K562 (cell line): Measurements from ENCODE around the gene MCCD1. TPM values are rescaled to one million over a fixed set of nuclear protein-coding genes. Genes with fewer than 3 reads are reported as not detected.

Experiments
- BRCA1 ChIP-seq, 2 experiments: fragments of 450-650 bp in 1 of 2; sonication (generic) in 1 of 2; formaldehyde crosslinking in 1 of 2; IDR thresholded peaks; 2 replicates each; pipeline versions ENCODE4 v1.5.0 to v1.6.1; 2017 to 2020; ENCODE audit warnings: mild to moderate bottlenecking in 1 of 2, missing genetic modification reagents in 1 of 2
- CEBPG ChIP-seq, 3 experiments: fragments of 200-800 bp in 1 of 3; sonication (Bioruptor generic) in 1 of 3; sonication (generic) in 1 of 3; formaldehyde crosslinking in 1 of 3; IDR thresholded peaks in 2 of 3; conservative IDR thresholded peaks in 1 of 3; 2 replicates each; pipeline versions ENCODE4 v1.6.1 to v1.8.0; 2016 to 2022; ENCODE audit warnings: missing compliant biosample characterization in 2 of 3, missing genetic modification characterization in 2 of 3, mild to moderate bottlenecking in 1 of 3, missing genetic modification reagents in 1 of 3
- FOXM1 ChIP-seq, 2 experiments: fragments of 450-650 bp in 1 of 2; sonication (generic) in 1 of 2; formaldehyde crosslinking in 1 of 2; IDR thresholded peaks; 2 replicates each; pipeline versions ENCODE4 v1.6.1 to v1.9.0; 2017 to 2022; ENCODE audit warnings: low read depth in 2 of 2, mild to moderate bottlenecking in 2 of 2, missing genetic modification reagents in 1 of 2, moderate library complexity in 1 of 2
- HDAC3 ChIP-seq: fragments of 450-650 bp; IDR thresholded peaks from 2 replicates; pipeline ENCODE4 v1.6.1; 2018; ENCODE audit warnings: borderline replicate concordance, mild to moderate bottlenecking, moderate library complexity; ENCODE audit not compliant: partially characterized antibody
- HDGF ChIP-seq: fragments of 450-650 bp; IDR thresholded peaks from 2 replicates; pipeline ENCODE4 v1.6.1; 2016
- JUNB ChIP-seq: fragments of 450-650 bp; formaldehyde crosslinking; conservative IDR thresholded peaks from 2 replicates; pipeline ENCODE4 v1.4.0; 2020; ENCODE audit warnings: mild to moderate bottlenecking
- MAFF ChIP-seq: IDR thresholded peaks from 2 replicates; pipeline ENCODE4 v1.6.1; 2012; ENCODE audit warnings: low read length, improper control_type of control experiment
- NR4A1 ChIP-seq, 2 experiments: fragments of 250-450 bp in 1 of 2; fragments of 450-650 bp in 1 of 2; sonication (Bioruptor Pico) in 1 of 2; IDR thresholded peaks; 2 replicates each; pipeline versions ENCODE4 v1.4.0 to v1.6.1; 2016 to 2020; ENCODE audit warnings: mild to moderate bottlenecking in 2 of 2, missing compliant biosample characterization in 1 of 2, missing genetic modification characterization in 1 of 2, moderate library complexity in 1 of 2
- ZNF133 ChIP-seq: fragments of 250-450 bp; sonication (Bioruptor Pico); IDR thresholded peaks from 2 replicates; pipeline ENCODE4 v1.4.0; 2020; ENCODE audit warnings: mild to moderate bottlenecking
- ZNF134 ChIP-seq: fragments of 250-450 bp; sonication (Bioruptor Pico); conservative IDR thresholded peaks from 2 replicates; pipeline ENCODE4 v1.4.0; 2020
- ZNF507 ChIP-seq: conservative IDR thresholded peaks from 2 replicates; pipeline ENCODE4 v1.6.1; 2017; ENCODE audit warnings: missing genetic modification characterization, missing compliant biosample characterization
- ZNF707 ChIP-seq: fragments of 250-450 bp; sonication (Bioruptor Pico); conservative IDR thresholded peaks from 2 replicates; pipeline ENCODE4 v1.8.0; 2022; ENCODE audit warnings: inconsistent platforms, mild to moderate bottlenecking, moderate library complexity
- polyA plus RNA-seq, 8 experiments: library from polyadenylated mRNA; depleted of rRNA in 4 of 8; stranded (reverse) in 5 of 8; unstranded in 3 of 8; fragments of >200 nt; fragmentation: Nextera tagmentation in 2 of 8; fragmentation: Illumina TruSeq in 1 of 8; extraction: Ambion mirVana in 2 of 8; extraction: Trizol in 1 of 8; gene quantifications; 2 replicates each; pipeline versions ENCODE4 v1.2.1 to v1.2.3, GENCODE V29; 2011 to 2014; ENCODE audit warnings: inconsistent platforms in 1 of 8, missing spikeins in 1 of 8
- total RNA-seq, 7 experiments: library from RNA; depleted of rRNA in 6 of 7; stranded (reverse); fragments of >200 nt in 6 of 7; fragmentation: Illumina TruSeq in 2 of 7; extraction: Trizol in 2 of 7; gene quantifications; 2 replicates each; pipeline versions ENCODE4 v1.2.1 to v1.2.3, GENCODE V29; 2011 to 2021; ENCODE audit warnings: low replicate concordance in 1 of 7
- TF ChIP-seq, protein P1 (sequence below): sonication (generic); formaldehyde crosslinking; IDR thresholded peaks from 2 replicates; pipeline ENCODE4 v1.8.0; 2022; ENCODE audit warnings: mild to moderate bottlenecking, missing genetic modification reagents, borderline replicate concordance
- TF ChIP-seq, protein P2 (sequence below), 2 experiments: fragments of 450-650 bp; formaldehyde crosslinking in 1 of 2; IDR thresholded peaks; 2 replicates each; pipeline versions ENCODE4 v1.4.0 to v1.6.1; 2014 to 2020; ENCODE audit warnings: mild to moderate bottlenecking in 2 of 2, borderline replicate concordance in 1 of 2, low read depth in 1 of 2

The MCCD1 gene
- total and polyA plus RNA-seq, 9 of the 15 experiments (the other 6 are each of a cell fraction or from before 2014, with no cell fraction given): not detected

DNA sequence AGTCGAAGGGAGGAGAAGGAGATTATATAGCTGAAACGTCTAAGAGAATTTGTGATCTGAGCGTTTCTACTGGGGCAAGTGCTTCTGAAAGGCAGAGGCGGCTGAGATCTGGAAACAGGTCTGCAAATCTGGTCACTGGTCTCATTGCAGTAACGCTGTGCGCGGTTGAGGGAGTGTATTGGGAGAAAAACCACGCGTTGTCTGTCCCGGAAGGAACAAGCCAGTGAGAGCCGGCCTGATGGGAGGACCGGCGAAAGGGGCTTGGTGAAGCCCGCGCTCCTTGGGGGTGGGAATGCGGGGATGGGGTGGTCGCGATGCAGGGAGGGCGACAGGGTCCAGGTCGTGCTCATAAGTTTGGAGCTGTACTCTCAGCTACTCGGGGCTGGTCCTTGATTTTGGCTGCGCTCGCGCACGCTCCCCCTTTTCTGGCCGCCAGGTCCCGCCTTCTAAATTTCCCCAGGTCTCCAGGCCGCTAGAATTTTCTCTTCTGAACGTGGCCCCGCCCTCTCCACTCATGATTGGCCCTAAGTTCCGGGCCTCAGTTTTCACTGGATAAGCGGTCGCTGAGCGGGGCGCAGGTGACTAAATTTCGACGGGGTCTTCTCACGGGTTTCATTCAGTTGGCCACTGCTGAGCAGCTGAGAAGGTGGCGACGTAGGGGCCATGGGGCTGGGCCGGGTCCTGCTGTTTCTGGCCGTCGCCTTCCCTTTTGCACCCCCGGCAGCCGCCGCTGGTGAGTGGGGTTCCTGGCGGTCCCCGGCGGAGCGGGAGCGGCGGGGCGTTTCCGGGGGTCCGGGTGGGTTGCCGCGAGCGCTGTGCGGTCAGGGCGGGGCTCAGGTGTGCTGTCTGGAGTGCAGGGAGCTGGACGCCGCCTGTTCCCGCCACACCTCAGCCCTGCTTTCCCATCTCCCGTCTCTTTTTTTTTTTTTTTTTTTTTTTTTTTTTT lies 31.0 kb upstream of the MCCD1 start, which contains the start of gene MICB (continued):
- TF ChIP-seq, protein P1, sequence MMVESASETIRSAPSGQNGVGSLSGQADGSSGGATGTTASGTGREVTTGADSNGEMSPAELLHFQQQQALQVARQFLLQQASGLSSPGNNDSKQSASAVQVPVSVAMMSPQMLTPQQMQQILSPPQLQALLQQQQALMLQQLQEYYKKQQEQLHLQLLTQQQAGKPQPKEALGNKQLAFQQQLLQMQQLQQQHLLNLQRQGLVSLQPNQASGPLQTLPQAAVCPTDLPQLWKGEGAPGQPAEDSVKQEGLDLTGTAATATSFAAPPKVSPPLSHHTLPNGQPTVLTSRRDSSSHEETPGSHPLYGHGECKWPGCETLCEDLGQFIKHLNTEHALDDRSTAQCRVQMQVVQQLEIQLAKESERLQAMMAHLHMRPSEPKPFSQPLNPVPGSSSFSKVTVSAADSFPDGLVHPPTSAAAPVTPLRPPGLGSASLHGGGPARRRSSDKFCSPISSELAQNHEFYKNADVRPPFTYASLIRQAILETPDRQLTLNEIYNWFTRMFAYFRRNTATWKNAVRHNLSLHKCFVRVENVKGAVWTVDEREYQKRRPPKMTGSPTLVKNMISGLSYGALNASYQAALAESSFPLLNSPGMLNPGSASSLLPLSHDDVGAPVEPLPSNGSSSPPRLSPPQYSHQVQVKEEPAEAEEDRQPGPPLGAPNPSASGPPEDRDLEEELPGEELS (CRISPR knock-in tag): no peak
- TF ChIP-seq JUNB (CRISPR knock-in tag) (no peak), ZNF507 (tag) (no peak), NR4A1 (CRISPR knock-in tag; IDR thresholded peaks at IDR 0.05) (no peak), NR4A1 (tag; IDR thresholded peaks at IDR 0.05) (no peak), BRCA1 (IDR thresholded peaks at IDR 0.05) (no peak), BRCA1 (CRISPR knock-in tag; IDR thresholded peaks at IDR 0.05) (no peak), HDGF (no peak), ZNF134 (no peak), ZNF707 (CRISPR knock-in tag) (no peak), CEBPG (CRISPR knock-in tag; IDR thresholded peaks at IDR 0.05) (no peak), CEBPG (tag; conservative IDR thresholded peaks at IDR 0.05 in 1 of 2, IDR thresholded peaks at IDR 0.05 in 1 of 2) (no peak), ZNF133 (CRISPR knock-in tag) (no peak), HDAC3 (no peak), FOXM1 (IDR thresholded peaks at IDR 0.05; ENCODE audit: low read depth) (no peak), FOXM1 (CRISPR knock-in tag; IDR thresholded peaks at IDR 0.05; ENCODE audit: low read depth) (no peak), MAFF (no peak)
- TF ChIP-seq, protein P2, sequence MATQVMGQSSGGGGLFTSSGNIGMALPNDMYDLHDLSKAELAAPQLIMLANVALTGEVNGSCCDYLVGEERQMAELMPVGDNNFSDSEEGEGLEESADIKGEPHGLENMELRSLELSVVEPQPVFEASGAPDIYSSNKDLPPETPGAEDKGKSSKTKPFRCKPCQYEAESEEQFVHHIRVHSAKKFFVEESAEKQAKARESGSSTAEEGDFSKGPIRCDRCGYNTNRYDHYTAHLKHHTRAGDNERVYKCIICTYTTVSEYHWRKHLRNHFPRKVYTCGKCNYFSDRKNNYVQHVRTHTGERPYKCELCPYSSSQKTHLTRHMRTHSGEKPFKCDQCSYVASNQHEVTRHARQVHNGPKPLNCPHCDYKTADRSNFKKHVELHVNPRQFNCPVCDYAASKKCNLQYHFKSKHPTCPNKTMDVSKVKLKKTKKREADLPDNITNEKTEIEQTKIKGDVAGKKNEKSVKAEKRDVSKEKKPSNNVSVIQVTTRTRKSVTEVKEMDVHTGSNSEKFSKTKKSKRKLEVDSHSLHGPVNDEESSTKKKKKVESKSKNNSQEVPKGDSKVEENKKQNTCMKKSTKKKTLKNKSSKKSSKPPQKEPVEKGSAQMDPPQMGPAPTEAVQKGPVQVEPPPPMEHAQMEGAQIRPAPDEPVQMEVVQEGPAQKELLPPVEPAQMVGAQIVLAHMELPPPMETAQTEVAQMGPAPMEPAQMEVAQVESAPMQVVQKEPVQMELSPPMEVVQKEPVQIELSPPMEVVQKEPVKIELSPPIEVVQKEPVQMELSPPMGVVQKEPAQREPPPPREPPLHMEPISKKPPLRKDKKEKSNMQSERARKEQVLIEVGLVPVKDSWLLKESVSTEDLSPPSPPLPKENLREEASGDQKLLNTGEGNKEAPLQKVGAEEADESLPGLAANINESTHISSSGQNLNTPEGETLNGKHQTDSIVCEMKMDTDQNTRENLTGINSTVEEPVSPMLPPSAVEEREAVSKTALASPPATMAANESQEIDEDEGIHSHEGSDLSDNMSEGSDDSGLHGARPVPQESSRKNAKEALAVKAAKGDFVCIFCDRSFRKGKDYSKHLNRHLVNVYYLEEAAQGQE (IDR thresholded peaks at IDR 0.05; ENCODE audit: borderline replicate concordance): peak; percentile 51; the same call in 1 of the 2 replicates
- TF ChIP-seq, protein P2 (CRISPR knock-in tag; IDR thresholded peaks at IDR 0.05; ENCODE audit: low read depth): no peak
